Endodermal cell (in vitro differentiated cells): ENCODE data around the gene NSMCE1. TPM values are rescaled to one million over a fixed set of nuclear protein-coding genes. Genes with fewer than 3 reads are reported as not detected.

ENCODE experiments used
- DNase-seq: peaks from one replicate; pipeline ENCODE4 v3.0.0-alpha.2; 2017
- H3K27ac ChIP-seq: 2 replicates; pipeline ENCODE4 v1.5.1; 2013; ENCODE audit warnings: mild to moderate bottlenecking, low read depth, low read length, moderate library complexity
- H3K27me3 ChIP-seq: 2 replicates; pipeline ENCODE4 v1.6.1; 2013; ENCODE audit warnings: mild to moderate bottlenecking, low read length, moderate library complexity; ENCODE audit not compliant: insufficient read depth, control insufficient read depth, poor library complexity, severe bottlenecking
- H3K36me3 ChIP-seq: 2 replicates; pipeline ENCODE4 v1.7.0; 2013; ENCODE audit warnings: mild to moderate bottlenecking, low read length, moderate library complexity; ENCODE audit not compliant: control insufficient read depth, insufficient read depth
- H3K4me1 ChIP-seq: one replicate; pipeline ENCODE4 v1.7.0; 2013; ENCODE audit warnings: low read length; ENCODE audit not compliant: control insufficient read depth, insufficient read depth
- H3K4me3 ChIP-seq: 2 replicates; pipeline ENCODE4 v1.5.1; 2013; ENCODE audit warnings: mild to moderate bottlenecking, low read length, moderate library complexity
- H3K9ac ChIP-seq: 2 replicates; pipeline ENCODE4 v1.6.1; 2013; ENCODE audit warnings: mild to moderate bottlenecking, low read length, moderate library complexity; ENCODE audit not compliant: poor library complexity, severe bottlenecking; ENCODE audit errors: extremely low read depth
- H3K9me3 ChIP-seq: 2 replicates; pipeline ENCODE4 v1.6.1; 2013; ENCODE audit warnings: mild to moderate bottlenecking, low read length, moderate library complexity; ENCODE audit not compliant: control insufficient read depth
- H3K27ac Mint-ChIP-seq: 2 replicates; pipeline ENCODE4 v1.8.0; 2020; ENCODE audit warnings: mixed read lengths
- H3K27me3 Mint-ChIP-seq: 2 replicates; pipeline ENCODE4 v1.8.0; 2021; ENCODE audit warnings: mild to moderate bottlenecking, mixed read lengths; ENCODE audit not compliant: insufficient read depth
- H3K36me3 Mint-ChIP-seq: 2 replicates; pipeline ENCODE4 v1.8.0; 2020; ENCODE audit warnings: low read depth, mixed read lengths
- H3K4me1 Mint-ChIP-seq: 2 replicates; pipeline ENCODE4 v1.8.0; 2020; ENCODE audit warnings: mixed read lengths
- H3K4me3 Mint-ChIP-seq: 2 replicates; pipeline ENCODE4 v1.8.0; 2020; ENCODE audit warnings: mild to moderate bottlenecking, moderate library complexity, mixed read lengths
- H3K9me3 Mint-ChIP-seq: 2 replicates; pipeline ENCODE4 v1.8.0; 2020; ENCODE audit warnings: mild to moderate bottlenecking, mixed read lengths
- WGBS, 2 experiments: methylation state at CpG; one replicate each; pipeline versions ENCODE4 v1.1.5 to v1.1.7; 2013; ENCODE audit warnings: missing lambda C conversion rate in 2 of 2, mixed read lengths in 1 of 2; ENCODE audit not compliant: insufficient coverage in 1 of 2, insufficient read length in 1 of 2; 5-methylcytosine and 5-hydroxymethylcytosine counted together
- total RNA-seq, 2 donors: library from RNA; stranded (reverse); fragmentation: NEBNext Ultra II Directional in 1 of 2; extraction: Animal tissue kit (Norgen Biotek cat#: 25700) in 1 of 2; gene quantifications; 2 replicates in 1 of 2; 3 replicates in 1 of 2; pipeline ENCODE4 v1.2.1, GENCODE V29; 2021
- TF ChIP-seq, protein P1 (sequence below): fragments of 200-600 bp; sonication (generic); conservative IDR thresholded peaks from 2 replicates; pipeline ENCODE4 v1.5.0; 2021; ENCODE audit warnings: antibody characterized with exemption, mild to moderate bottlenecking

NSMCE1 gene
- total RNA-seq, 2 donors from 2014 or later, result 22.3 to 22.4 TPM

DNA sequence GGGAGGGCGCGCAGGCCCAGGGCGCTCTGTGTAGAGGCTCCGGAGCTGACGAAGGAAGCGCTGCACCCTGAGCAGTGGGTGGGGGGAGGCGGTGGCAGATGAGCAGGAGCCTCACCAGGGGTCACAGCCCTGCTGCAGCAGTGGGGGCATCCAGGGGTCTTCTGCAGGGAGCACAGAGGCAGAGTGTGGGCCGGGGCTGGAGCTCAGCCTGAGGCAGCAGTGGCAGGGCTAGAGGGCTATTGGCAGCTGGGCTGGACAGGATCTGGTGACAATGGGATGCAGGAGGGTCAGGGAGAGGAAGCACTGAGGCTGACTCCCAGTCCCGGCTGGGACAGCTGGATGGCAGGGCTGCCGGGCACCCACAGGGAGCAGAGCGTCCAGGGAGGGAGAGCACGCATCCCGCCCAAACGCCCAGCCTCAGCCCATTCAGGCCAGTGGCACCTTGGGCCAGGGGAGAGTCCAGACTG is 44.3 kb downstream of the NSMCE1 start:
- no peak for DNase-seq
- Histone ChIP-seq H3K4me1 (no peaks in the 10 kb centered on the region), H3K9me3 (no peaks in the 10 kb centered on the region), H3K36me3 (peaks cover 4% of the 10 kb centered on the region), H3K27me3 (no peaks in the 10 kb centered on the region), H3K4me3 (no peak overlapping the region), H3K9ac (no peak overlapping the region), H3K27ac (no peak overlapping the region)
- 96 to 97% methylated on average over 13 to 14 of the region's 14 CpGs for WGBS, 2 experiments
- Mint-ChIP-seq H3K9me3 (no peaks in the 10 kb centered on the region), H3K27ac (no peak overlapping the region), H3K4me3 (no peak overlapping the region), H3K27me3 (no peaks in the 10 kb centered on the region), H3K36me3 (no peaks in the 10 kb centered on the region), H3K4me1 (peaks cover 2% of the 10 kb centered on the region)
- TF ChIP-seq, protein P1, sequence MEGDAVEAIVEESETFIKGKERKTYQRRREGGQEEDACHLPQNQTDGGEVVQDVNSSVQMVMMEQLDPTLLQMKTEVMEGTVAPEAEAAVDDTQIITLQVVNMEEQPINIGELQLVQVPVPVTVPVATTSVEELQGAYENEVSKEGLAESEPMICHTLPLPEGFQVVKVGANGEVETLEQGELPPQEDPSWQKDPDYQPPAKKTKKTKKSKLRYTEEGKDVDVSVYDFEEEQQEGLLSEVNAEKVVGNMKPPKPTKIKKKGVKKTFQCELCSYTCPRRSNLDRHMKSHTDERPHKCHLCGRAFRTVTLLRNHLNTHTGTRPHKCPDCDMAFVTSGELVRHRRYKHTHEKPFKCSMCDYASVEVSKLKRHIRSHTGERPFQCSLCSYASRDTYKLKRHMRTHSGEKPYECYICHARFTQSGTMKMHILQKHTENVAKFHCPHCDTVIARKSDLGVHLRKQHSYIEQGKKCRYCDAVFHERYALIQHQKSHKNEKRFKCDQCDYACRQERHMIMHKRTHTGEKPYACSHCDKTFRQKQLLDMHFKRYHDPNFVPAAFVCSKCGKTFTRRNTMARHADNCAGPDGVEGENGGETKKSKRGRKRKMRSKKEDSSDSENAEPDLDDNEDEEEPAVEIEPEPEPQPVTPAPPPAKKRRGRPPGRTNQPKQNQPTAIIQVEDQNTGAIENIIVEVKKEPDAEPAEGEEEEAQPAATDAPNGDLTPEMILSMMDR, result no peak

DNA sequence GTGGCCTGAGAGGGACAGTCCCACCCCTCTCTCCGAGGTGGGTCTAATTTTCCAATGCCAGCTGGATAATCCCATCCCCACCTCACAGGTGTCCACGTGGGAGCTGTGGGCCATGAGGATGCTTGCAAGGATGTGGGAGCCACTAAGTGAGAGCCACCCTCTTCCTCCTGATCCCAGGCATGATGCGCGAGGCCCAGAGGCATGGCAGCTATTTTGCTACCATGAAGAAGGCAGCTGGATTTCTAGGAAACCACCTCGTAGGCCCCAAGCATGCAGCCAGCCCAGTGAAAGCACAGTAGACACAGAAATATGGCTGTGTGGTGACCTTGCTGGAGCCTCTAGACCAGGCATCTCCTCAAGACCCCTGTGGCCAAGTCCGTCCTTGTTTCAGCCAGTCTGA is 44.9 kb downstream of the NSMCE1 start:
- H3K4me3 ChIP-seq, result no peak overlapping the region
- H3K4me3 Mint-ChIP-seq, result no peak overlapping the region
- no peak overlapping the region for H3K27ac ChIP-seq
- no peak overlapping the region for H3K9ac ChIP-seq
- H3K36me3 ChIP-seq, result peaks cover 4% of the 10 kb centered on the region
- TF ChIP-seq, protein P1, result no peak
- H3K4me1 Mint-ChIP-seq, result peaks cover 2% of the 10 kb centered on the region
- no peaks in the 10 kb centered on the region for H3K4me1 ChIP-seq
- 86 to 88% methylated on average over 1 to 6 of the region's 6 CpGs for WGBS, 2 experiments
- H3K27me3 ChIP-seq, result no peaks in the 10 kb centered on the region
- peak overlapping the region; percentile 65 for H3K27ac Mint-ChIP-seq
- H3K27me3 Mint-ChIP-seq, result no peaks in the 10 kb centered on the region
- no peaks in the 10 kb centered on the region for H3K9me3 Mint-ChIP-seq
- no peaks in the 10 kb centered on the region for H3K36me3 Mint-ChIP-seq
- DNase-seq, result no peak
- no peaks in the 10 kb centered on the region for H3K9me3 ChIP-seq

DNA sequence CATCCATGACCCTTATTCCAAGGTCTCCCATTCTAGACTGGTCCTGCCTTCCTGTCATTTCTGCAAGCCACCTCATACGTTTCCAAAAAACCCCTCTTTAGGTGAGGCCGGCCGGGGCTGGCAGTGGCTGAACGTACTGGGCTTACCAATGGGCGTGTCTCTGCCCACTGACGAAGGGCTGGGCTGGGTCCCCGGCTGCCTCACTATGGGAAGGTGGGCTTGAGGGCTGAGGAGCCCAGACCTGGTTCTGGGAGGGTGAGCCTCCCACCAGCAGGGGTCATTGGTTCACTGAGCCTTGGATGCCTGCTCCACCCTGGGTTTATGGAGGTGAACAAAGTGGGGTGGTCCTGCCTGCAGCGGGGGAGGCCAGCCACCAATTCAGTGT is 45.4 kb downstream of the NSMCE1 start:
- H3K27ac ChIP-seq, result no peak overlapping the region
- no peaks in the 10 kb centered on the region for H3K27me3 ChIP-seq
- TF ChIP-seq, protein P1, result peak; percentile 54
- peaks cover 2% of the 10 kb centered on the region for H3K4me1 Mint-ChIP-seq
- no peak overlapping the region for H3K4me3 ChIP-seq
- H3K4me1 ChIP-seq, result no peaks in the 10 kb centered on the region
- H3K36me3 Mint-ChIP-seq, result no peaks in the 10 kb centered on the region
- no peaks in the 10 kb centered on the region for H3K27me3 Mint-ChIP-seq
- WGBS, 2 experiments, result 91 to 100% methylated on average over 2 to 8 of the region's 8 CpGs
- no peaks in the 10 kb centered on the region for H3K9me3 Mint-ChIP-seq
- H3K27ac Mint-ChIP-seq, result no peak overlapping the region
- H3K9ac ChIP-seq, result no peak overlapping the region
- no peaks in the 10 kb centered on the region for H3K9me3 ChIP-seq
- H3K4me3 Mint-ChIP-seq, result no peak overlapping the region
- no peak for DNase-seq
- peaks cover 4% of the 10 kb centered on the region for H3K36me3 ChIP-seq
